ENCODE results near the gene TBXAS1.

The TBXAS1 gene

GRCh38 chr7:140010194-140010895 is 181.3 kb downstream of the TBXAS1 start:
- Histone ChIP-seq H3F3A (ENCODE audit: low read depth) (no peaks in the 10 kb centered on the region), H3K4me3 (ENCODE audit: low read length, poor library complexity, severe bottlenecking) (no peak overlapping the region), H3K79me2 (ENCODE audit: insufficient read depth, low read length) (no peaks in the 10 kb centered on the region), H3K9ac (ENCODE audit: low read depth, low read length, poor library complexity, severe bottlenecking) (no peak overlapping the region), H3K4me2 (ENCODE audit: low read depth, low read length, poor library complexity, severe bottlenecking) (no peak overlapping the region), H3K27me3 (ENCODE audit: insufficient read depth, low read length, poor library complexity, severe bottlenecking) (no peaks in the 10 kb centered on the region), H3K36me3 (ENCODE audit: insufficient read depth, low read length) (no peaks in the 10 kb centered on the region), H2AFZ (ENCODE audit: low read length) (no peak overlapping the region), H3K9me3 (ENCODE audit: insufficient read depth, low read depth, low read length) (no peaks in the 10 kb centered on the region), H4K20me1 (ENCODE audit: insufficient read depth, low read length, poor library complexity, severe bottlenecking) (no peaks in the 10 kb centered on the region), H3K9me2 (replicated peaks; ENCODE audit: low read depth, low read length) (no peaks in the 10 kb centered on the region), H3K4me1 (ENCODE audit: insufficient read depth, low read length, poor library complexity, severe bottlenecking) (no peaks in the 10 kb centered on the region)
- TF ChIP-seq EZH2phosphoT487 (IDR thresholded peaks at IDR 0.05; ENCODE audit: borderline replicate concordance) (no peak), CTCF (conservative IDR thresholded peaks at IDR 0.05; ENCODE audit: low read length) (no peak)

GRCh38 chr7:140013676-140014075 is 184.6 kb downstream of the TBXAS1 start:
- H3K4me3 ChIP-seq (ENCODE audit: low read length, poor library complexity, severe bottlenecking), result no peak overlapping the region
- no peaks in the 10 kb centered on the region for H3K27me3 ChIP-seq (ENCODE audit: insufficient read depth, low read length, poor library complexity, severe bottlenecking)
- no peaks in the 10 kb centered on the region for H3K9me2 ChIP-seq (replicated peaks; ENCODE audit: low read depth, low read length)
- no peaks in the 10 kb centered on the region for H3K79me2 ChIP-seq (ENCODE audit: insufficient read depth, low read length)
- no peaks in the 10 kb centered on the region for H3F3A ChIP-seq (ENCODE audit: low read depth)
- H3K9ac ChIP-seq (ENCODE audit: low read depth, low read length, poor library complexity, severe bottlenecking), result no peak overlapping the region
- no peaks in the 10 kb centered on the region for H3K9me3 ChIP-seq (ENCODE audit: insufficient read depth, low read depth, low read length)
- no peak overlapping the region for H3K4me2 ChIP-seq (ENCODE audit: low read depth, low read length, poor library complexity, severe bottlenecking)
- H3K4me1 ChIP-seq (ENCODE audit: insufficient read depth, low read length, poor library complexity, severe bottlenecking), result no peaks in the 10 kb centered on the region
- H2AFZ ChIP-seq (ENCODE audit: low read length), result no peak overlapping the region
- no peaks in the 10 kb centered on the region for H3K36me3 ChIP-seq (ENCODE audit: insufficient read depth, low read length)
- no peaks in the 10 kb centered on the region for H4K20me1 ChIP-seq (ENCODE audit: insufficient read depth, low read length, poor library complexity, severe bottlenecking)
- TF ChIP-seq EZH2phosphoT487 (IDR thresholded peaks at IDR 0.05; ENCODE audit: borderline replicate concordance), result no peak
- TF ChIP-seq CTCF (conservative IDR thresholded peaks at IDR 0.05; ENCODE audit: low read length), result no peak

- H3K9ac ChIP-seq (ENCODE audit: low read depth, low read length, poor library complexity, severe bottlenecking), result no peak overlapping the region
- H3K36me3 ChIP-seq (ENCODE audit: insufficient read depth, low read length), result no peaks in the 10 kb centered on the region
- H3K9me2 ChIP-seq (replicated peaks; ENCODE audit: low read depth, low read length), result no peaks in the 10 kb centered on the region
- H4K20me1 ChIP-seq (ENCODE audit: insufficient read depth, low read length, poor library complexity, severe bottlenecking), result no peaks in the 10 kb centered on the region
- H3F3A ChIP-seq (ENCODE audit: low read depth), result no peaks in the 10 kb centered on the region
- TF ChIP-seq EZH2phosphoT487 (IDR thresholded peaks at IDR 0.05; ENCODE audit: borderline replicate concordance), result no peak
- no peak for TF ChIP-seq CTCF (conservative IDR thresholded peaks at IDR 0.05; ENCODE audit: low read length)
- H3K9me3 ChIP-seq (ENCODE audit: insufficient read depth, low read depth, low read length), result no peaks in the 10 kb centered on the region
- H3K27me3 ChIP-seq (ENCODE audit: insufficient read depth, low read length, poor library complexity, severe bottlenecking), result no peaks in the 10 kb centered on the region
- H3K4me3 ChIP-seq (ENCODE audit: low read length, poor library complexity, severe bottlenecking), result no peak overlapping the region
- H3K4me2 ChIP-seq (ENCODE audit: low read depth, low read length, poor library complexity, severe bottlenecking), result no peak overlapping the region
- no peaks in the 10 kb centered on the region for H3K4me1 ChIP-seq (ENCODE audit: insufficient read depth, low read length, poor library complexity, severe bottlenecking)
- no peaks in the 10 kb centered on the region for H3K79me2 ChIP-seq (ENCODE audit: insufficient read depth, low read length)
- no peak overlapping the region for H2AFZ ChIP-seq (ENCODE audit: low read length)
These were observed 185.1 kb downstream of the TBXAS1 start for GRCh38 chr7:140014123-140014522.

All from Loucy (cell line).